Inferior parietal cortex (tissue), 1 donor: ENCODE measurements around the gene B4GALNT1.
"Not testable (repeated sequence)": the region's sequence is repeated elsewhere in the genome, so short reads cannot be mapped to it uniquely, and the experiment has no call there.

Experiments used
- DNase-seq: peaks from one replicate; pipeline ENCODE4 v3.0.0-alpha.2; 2016; ENCODE audit errors: extremely low spot score

Gene B4GALNT1

DNA sequence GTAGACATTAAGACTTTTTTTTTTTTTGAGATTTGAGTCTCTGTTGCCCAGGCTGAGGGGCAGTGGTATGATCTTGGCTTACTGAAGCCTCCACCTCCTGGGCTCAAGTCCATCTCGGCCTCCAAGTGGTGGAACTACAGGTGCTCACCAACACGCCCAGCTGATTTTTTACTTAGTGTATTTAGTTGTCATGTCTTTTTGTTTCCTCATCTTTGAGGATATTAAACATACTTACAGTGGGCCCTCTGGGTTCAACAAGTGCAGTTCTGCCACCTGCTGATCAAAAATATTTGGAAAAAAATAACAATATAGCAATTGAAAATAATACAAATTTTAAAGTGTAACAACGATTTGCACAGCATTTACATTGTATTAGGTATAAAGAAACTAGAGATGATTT, 4.4 kb upstream of the B4GALNT1 start:
- DNase-seq, result no peak

DNA sequence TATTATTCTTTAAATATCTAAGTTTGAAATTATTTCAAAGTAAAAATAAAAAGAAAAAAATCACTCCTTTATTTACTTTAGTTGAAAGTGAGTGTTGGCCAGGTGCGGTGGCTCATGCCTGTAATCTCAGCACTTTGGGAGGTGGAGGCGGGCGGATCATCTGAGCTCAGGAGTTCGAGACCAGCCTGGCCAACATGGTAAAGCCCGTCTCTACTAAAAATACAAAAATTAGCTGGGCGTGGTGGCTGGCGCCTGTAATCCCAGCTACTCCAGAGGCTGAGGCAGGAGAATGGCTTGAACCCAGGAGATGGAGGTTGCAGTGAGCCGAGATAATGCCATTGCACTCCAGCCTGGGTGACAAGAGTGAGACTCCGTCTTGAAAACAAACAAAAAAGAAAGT, 3.7 kb upstream of the B4GALNT1 start:
- DNase-seq, result not testable (repeated sequence)

DNA sequence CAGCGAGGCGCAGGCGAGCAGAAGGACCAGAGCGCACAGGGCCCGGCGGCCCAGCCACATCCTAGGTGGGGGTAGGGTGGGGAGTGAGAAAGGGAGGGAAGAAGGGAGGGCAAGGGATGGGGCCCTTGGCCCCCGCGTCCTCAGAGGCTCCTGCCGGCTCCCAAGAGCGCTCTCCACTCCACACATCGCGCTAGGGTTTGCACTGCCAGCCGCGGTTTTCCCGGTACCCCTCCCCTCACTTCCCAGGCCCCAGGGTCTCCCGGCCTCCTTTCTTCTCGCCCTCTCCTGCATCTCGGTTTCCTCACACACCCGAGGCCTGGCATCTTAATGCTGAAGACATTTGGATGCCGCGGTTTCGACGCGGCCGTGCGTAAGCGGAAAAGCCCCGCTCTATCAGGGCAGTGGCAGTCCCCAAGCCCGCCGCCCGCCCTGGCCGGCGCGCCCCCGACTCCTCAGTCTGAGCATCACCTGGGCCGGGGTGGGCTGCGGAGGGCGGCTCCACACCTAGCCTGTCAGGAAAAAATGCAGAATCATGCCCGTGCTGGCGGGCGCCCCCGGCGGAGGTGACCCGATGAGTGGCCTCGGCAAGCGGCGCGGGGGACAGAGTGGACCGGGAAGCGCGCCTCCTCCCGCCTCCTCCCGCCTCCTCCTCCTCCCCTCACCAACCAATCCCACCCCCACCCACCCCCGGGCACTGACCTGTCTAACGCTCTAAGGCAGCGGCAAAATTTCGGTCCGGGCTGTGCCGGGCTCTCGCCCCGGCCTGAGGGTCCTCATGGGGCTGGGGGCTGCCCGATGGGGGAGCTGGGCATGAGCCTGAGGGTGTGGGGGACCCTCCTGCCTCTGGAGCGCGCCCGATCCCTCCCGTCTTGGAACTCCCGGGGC, 686 bp downstream of the B4GALNT1 start:
- DNase-seq, result no peak

- no peak for DNase-seq
Observed at GRCh38 chr12:57631566-57632072, 1.4 kb downstream of the B4GALNT1 start.

- DNase-seq, result no peak
Observed at GRCh38 chr12:57630891-57631433, 2.0 kb downstream of the B4GALNT1 start.

DNA sequence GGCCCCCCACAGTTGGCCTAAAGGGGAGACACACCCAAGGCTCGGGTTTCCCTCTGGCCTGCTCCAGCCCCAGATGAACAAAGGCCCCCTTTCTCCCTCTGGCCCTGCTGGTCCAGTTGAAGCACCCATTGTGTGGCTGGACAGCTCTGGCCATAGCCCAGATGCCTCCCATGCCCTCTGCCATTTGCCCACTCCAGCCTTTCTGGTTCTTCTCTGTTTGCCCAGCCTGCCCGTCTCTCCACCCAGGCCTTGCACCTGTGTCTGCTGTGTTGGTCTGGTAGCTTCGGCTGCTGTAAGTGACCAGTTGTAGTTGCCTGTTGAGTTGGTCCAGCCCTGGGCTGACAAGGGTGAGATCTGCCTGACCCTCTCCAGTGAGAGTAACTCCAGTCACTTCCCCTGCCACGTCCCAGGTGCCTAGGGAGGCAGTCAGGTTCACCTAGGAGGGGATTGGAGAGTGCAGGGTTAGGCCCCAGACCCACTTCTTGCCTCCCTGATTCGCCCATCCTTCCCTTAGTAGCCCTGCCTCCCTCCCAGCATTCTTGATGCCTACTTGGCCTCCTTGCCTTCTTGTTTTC, 3.0 kb downstream of the B4GALNT1 start:
- DNase-seq, result no peak

DNA sequence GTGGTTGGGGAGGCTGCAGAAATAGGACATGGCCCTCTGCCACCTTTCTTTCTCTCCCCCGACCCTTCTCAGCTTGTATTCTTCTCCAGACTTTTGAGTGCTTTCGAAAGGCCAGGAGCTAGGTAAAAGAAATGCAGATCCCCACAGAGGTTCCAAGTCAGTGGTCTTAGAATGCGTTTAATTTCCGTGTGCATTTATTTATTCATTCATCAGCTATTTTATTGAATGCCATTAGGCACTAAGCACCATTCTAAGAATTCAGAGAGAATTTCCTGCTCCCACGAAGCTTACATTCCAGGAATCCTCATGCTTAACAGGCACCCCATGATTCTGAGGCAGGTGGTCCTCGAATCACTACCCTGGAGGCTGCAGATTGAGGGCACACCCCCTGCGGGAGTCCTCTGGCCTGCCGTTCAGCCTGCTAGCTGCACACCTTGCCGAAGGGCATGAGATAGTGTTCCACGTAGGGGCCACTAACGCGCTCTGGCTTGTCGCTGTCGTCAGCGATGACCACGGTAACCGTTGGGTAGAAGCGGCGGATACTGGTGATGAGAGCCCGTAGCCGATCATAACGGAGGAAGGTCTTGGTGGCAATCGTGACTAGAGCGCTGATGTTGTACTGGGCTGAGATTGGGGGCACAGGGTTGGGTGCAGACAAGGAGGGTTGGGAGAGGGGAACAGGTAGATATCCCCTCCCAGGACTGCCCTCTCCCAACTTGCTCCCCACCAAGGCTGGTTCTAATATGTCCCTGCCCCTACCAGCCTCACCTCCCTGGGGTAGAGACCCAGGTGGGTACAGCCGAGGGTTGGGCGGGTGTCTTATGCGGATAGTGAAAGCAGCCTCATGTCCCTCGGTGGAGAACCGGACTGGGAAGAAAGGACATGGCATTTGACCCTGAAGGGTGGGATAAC, 4.5 kb downstream of the B4GALNT1 start:
- DNase-seq, result no peak

- no peak for DNase-seq
Observed at GRCh38 chr12:57627501-57628279, 5.3 kb downstream of the B4GALNT1 start.

- DNase-seq, result no peak
Observed at GRCh38 chr12:57626921-57627445, 6.0 kb downstream of the B4GALNT1 start.

DNA sequence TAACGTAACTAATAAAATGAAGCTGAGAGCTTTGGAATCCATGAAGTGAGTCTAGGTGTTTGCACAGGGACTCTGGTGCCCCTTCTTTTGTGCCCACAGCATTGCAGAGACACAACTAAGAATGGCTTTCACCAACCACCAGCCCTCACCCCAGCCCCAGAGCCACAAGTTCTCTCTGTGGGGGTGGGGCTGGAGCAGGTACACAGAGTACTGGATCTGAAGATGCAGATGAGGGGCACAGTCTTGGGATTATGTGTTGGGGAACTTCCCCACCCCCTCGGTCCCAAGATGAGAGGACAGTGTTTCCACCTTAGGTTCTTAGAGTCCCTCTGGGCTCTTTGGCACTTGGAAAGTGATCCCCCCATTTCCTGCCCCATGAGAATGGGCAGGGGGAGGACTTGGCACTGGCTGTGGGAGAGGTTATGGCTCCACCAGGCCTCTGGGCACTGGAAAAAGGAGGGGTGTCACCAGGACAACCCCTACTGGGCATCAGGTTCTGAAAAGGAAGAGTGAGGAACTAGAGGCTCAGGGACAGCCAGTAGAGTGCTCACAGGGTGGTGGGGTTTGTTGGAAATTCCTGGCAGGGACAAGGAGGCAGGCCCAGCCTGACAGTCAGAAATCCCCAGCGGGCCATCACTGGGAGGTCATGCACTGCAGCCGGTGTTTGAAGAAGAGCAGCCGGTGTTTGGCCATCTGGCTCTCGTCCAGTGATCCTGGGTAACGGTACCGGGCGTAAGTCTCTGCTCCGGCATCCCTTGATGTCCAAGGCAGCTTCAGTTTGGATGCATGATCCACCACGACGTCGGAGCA, 6.7 kb downstream of the B4GALNT1 start:
- no peak for DNase-seq

- no peak for DNase-seq
Observed at GRCh38 chr12:57625261-57626032, 7.6 kb downstream of the B4GALNT1 start.

DNA sequence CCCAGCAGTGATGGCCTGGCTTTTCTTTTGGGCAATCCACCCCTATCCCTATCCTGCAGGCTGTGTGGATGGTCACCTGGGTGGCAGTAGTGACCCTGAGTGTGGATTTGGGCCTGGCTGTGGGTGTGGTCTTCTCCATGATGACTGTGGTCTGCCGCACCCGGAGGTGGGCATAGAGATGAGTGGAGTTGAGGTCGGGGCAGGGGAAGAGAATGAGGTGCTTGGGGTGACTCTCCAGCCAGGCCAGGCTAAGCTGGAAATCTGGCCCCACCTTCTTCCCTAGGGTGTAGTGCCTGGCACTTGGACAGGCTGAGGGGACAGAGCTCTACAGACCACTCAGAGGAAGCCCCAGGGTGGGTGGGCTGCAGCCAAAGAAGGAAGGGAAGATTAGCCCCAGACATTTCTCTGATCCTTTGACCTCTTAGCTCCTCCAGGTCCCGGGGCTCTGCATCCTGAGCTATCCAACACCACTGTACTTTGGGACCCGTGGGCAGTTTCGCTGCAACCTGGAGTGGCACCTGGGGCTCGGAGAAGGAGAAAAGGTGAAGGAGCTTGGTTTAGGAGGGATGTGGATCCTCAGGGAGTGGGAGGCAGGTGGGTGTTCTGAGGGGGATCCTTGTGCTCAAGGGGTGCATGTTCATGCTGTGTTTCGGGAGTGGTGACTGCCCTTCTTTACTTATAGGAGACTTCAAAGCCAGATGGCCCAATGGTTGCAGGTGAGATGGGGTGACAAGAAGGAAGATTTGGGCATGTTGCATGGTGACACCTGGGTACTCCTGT, 8.4 kb downstream of the B4GALNT1 start:
- DNase-seq, result no peak

GRCh38 chr12:57623811-57624390, 9.1 kb downstream of the B4GALNT1 start:
- DNase-seq, result no peak

DNA sequence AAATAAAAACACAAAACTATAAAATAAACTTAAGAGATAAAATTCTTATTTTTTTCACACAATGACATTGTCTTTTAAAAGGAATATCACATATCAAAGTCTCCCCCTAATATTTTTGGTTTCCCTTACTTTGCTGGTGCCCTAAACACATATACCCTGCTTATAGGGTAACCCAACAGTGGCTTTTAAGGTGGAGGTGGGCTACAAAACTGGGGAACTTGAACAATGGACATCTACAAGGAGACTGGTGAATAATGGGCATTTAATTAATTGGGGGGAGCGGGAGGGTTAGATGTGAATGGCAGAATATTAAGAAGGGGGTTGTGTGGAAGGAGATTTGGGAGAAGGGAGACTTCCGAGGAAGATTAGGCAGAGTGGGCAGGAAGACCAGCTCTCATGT, 9.6 kb downstream of the B4GALNT1 start:
- DNase-seq, result no peak

DNA sequence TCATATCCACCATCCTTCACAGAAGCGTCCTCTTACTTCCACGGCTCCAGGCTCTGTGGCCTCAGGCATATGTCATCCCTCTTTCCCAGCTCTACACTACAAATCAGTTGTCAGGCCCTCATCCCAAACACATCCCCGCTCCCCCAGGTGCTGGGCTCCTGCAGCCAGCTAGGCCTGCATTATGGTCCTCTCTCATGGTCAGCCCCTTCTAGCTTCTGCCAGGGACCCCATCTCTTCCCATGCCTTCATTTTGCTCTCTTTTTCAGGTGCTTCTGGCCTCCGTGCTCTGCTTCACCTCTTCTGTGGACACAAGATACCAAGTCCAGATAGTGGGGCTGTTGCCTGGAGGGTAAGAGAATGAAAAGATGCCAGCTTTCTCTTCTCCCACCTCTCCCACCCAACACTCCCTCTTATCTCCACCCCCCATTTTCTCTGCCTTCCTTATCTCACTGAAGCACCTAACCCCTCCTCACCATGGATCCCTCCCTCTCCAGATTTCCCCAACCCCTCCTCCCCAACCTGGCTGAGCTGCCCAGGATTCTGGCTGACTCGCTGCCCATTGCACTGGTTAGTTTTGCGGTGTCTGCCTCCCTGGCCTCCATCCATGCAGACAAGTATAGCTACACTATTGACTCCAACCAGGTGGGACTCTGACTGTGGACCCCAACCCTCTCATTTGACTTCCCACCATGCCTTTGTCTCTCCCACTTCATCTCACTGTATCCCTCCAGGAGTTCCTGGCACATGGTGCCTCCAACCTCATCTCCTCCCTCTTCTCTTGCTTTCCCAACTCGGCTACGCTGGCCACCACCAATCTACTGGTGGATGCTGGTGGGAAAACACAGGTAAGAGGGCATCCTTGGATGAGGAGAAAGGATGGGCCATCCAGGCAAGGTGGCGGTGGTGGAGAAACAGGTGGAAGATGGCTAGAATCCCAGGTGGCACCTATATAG, 10.4 kb downstream of the B4GALNT1 start:
- no peak for DNase-seq

DNA sequence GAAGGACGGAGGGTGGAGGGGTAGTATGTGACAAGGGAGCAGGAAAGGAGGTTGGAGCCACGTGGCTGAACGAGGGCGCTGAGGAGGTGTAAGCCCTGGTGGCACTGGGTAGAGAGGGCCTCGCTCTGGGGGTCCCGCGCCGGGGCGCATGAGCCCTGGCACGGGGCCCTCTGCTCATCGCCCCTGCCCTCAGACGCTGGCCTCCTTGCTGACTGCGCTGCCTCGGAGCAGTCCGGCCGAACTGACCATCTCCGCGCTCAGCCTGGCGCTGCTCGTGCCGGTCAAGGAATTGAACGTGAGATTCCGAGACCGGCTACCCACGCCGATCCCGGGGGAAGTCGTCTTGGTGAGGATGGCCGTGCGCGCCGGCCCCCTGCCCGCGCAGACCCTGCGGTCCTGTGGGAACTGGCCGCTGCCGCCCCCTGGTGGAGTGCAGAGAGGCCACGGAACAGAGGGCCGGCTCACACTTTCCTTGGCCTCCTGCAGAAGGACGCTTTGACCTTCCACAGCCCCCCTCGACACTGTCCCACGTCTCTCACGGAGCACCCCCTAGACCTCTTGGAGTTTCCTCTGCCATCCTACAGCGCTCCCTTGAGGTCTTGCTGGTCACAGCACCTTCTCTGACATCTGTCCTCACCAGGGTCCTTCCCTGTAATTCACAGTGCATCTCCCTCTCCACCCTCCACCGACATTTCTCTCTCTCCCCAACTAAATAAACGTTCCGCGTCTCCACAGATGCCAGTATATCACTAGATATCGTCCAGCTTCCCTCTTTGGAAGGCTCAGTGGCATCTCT, 11.3 kb downstream of the B4GALNT1 start:
- DNase-seq, result no peak
